OCI-LY3 (cell line): ENCODE results near the gene SHE.

Source experiments
- EZH2phosphoT487 ChIP-seq: fragments of 200-600 bp; shearing (Covaris generic); IDR thresholded peaks from 2 replicates; pipeline ENCODE4 v1.6.1; 2018; ENCODE audit warnings: antibody characterized with exemption, mixed run types, low read depth
- TF ChIP-seq, protein P1 (sequence below): fragments of 200-600, 300-600 bp; sonication (generic); IDR thresholded peaks from 2 replicates; pipeline ENCODE4 v1.5.1; 2014; ENCODE audit warnings: antibody characterized with exemption, low read length, low read depth

GRCh38 chr1:154512760-154513159 is 10.5 kb upstream of the SHE start:
- TF ChIP-seq, protein P1, sequence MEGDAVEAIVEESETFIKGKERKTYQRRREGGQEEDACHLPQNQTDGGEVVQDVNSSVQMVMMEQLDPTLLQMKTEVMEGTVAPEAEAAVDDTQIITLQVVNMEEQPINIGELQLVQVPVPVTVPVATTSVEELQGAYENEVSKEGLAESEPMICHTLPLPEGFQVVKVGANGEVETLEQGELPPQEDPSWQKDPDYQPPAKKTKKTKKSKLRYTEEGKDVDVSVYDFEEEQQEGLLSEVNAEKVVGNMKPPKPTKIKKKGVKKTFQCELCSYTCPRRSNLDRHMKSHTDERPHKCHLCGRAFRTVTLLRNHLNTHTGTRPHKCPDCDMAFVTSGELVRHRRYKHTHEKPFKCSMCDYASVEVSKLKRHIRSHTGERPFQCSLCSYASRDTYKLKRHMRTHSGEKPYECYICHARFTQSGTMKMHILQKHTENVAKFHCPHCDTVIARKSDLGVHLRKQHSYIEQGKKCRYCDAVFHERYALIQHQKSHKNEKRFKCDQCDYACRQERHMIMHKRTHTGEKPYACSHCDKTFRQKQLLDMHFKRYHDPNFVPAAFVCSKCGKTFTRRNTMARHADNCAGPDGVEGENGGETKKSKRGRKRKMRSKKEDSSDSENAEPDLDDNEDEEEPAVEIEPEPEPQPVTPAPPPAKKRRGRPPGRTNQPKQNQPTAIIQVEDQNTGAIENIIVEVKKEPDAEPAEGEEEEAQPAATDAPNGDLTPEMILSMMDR = no peak
- no peak for TF ChIP-seq EZH2phosphoT487
